ENCODE data around the gene EFCAB8.

Gene EFCAB8

DNA sequence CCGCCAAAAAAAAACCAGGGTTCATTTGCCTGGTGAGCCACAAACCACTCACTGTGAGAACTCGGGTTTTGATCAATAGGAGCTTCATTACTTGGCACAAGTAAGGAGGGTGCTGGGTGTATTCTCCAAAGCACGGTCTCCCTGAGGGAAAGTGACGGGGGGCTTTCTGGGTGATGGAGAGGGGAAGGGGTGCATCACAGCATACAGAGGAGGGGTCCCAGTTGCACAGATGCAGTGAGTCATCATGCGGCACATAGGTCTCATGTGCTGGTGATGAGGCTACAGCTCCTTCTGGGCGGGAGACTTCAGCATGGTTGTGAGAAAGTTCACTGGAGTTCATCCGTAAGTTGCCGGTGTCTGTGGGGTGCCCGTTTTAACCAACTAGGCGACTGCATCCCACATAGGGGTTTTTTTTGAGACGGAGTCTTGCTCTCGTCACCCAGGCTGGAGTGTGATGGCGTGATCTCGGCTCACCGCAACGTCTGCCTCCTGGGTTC lies 109.3 kb downstream of the EFCAB8 start:
- DNase-seq (ENCODE audit: insufficient read length, low spot score) (no peak), FAIRE-seq (no peak)
- no peak for TF ChIP-seq CTCF (IDR thresholded peaks at IDR 0.05; ENCODE audit: insufficient read depth, missing control alignments)

GRCh38 chr20:32968478-32969241 lies 109.9 kb downstream of the EFCAB8 start:
- no peak for DNase-seq (ENCODE audit: insufficient read length, low spot score)
- no peak for TF ChIP-seq CTCF (IDR thresholded peaks at IDR 0.05; ENCODE audit: insufficient read depth, missing control alignments)
- no peak for FAIRE-seq

- no peak for TF ChIP-seq CTCF (IDR thresholded peaks at IDR 0.05; ENCODE audit: insufficient read depth, missing control alignments)
- FAIRE-seq: no peak
- DNase-seq (ENCODE audit: insufficient read length, low spot score): no peak
These were observed 110.8 kb downstream of the EFCAB8 start for GRCh38 chr20:32969356-32970114.

- no peak for TF ChIP-seq CTCF (IDR thresholded peaks at IDR 0.05; ENCODE audit: insufficient read depth, missing control alignments)
- FAIRE-seq (no peak), DNase-seq (ENCODE audit: insufficient read length, low spot score) (no peak)
These were observed 111.6 kb downstream of the EFCAB8 start for GRCh38 chr20:32970115-32970972.

DNA sequence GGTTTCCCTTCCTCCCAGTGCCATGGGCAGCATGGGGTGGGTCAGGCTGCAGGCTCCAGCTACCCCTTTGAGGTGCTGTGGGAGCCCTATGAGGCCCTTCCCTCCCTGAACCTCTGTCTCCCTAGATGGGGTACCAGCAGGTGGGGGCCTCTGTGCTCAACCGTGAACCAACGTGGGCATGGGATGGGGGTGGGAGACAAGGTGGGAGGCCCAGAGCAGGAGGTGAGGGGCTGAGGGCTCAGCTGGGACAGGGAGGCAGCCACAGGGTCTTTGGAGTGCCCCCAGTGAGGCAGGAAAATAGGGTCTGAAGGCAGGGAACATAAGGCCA lies 112.2 kb downstream of the EFCAB8 start:
- no peak for DNase-seq (ENCODE audit: insufficient read length, low spot score)
- FAIRE-seq: no peak
- TF ChIP-seq CTCF (IDR thresholded peaks at IDR 0.05; ENCODE audit: insufficient read depth, missing control alignments): no peak

GRCh38 chr20:32971703-32972161 lies 113.0 kb downstream of the EFCAB8 start:
- DNase-seq (ENCODE audit: insufficient read length, low spot score): no peak
- no peak for TF ChIP-seq CTCF (IDR thresholded peaks at IDR 0.05; ENCODE audit: insufficient read depth, missing control alignments)
- no peak for FAIRE-seq

Measured in D721Med (cell line).